Erythroblast (primary cell): ENCODE data around the gene AGPS.

Experiments used
- GATA1 ChIP-seq: IDR thresholded peaks from 2 replicates; pipeline ENCODE4 v1.6.1; 2011; ENCODE audit warnings: low read depth, mild to moderate bottlenecking, control low read depth, low read length, moderate library complexity
- POLR2A ChIP-seq: IDR thresholded peaks from 2 replicates; pipeline ENCODE4 v1.6.1; 2011; ENCODE audit warnings: mild to moderate bottlenecking, low read length

DNA sequence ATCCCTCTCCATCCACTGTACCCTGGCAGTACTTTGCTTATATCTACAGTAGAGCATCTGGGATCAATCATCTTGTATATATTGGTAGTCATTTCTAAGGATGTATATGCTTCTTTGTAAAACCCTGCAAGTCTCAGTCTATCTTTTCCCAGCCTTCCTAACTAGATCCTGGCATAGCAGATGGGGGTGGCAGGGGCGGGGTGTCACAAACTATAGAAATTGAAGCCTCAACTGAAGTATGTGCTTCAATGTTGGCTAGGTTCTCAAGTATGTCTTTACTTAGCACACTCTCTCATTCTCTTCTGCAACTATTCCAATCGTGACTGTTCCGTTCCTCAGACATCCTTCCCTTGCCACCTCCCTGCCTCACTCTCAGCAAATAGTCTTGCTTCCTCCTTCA lies 30.1 kb upstream of the AGPS start:
- TF ChIP-seq POLR2A (no peak), GATA1 (no peak)
